Activated CD8-positive, alpha-beta memory T cell treated with anti-CD3 and anti-CD28 coated beads, Interleukin-2, amount 10 ng/mL, durations not matched to agents 7 days and 5 days (primary cell): Measurements from ENCODE around the gene EMX1. TPM values are rescaled to one million over a fixed set of nuclear protein-coding genes. Genes with fewer than 3 reads are reported as not detected.

Source experiments
- total RNA-seq, 2 experiments: library from RNA; stranded (reverse); gene quantifications; one replicate each; pipeline ENCODE4 v1.2.3, GENCODE V29; 2021

Gene EMX1
- total RNA-seq, 2 experiments from 2014 or later, result not detected

Other genes starting within 250 kb of the EMX1 start
- gene EXOC6B, start 91.5 kb upstream of the EMX1 start, total RNA-seq, result 10 to 100 TPM; 14.1 to 22.8 TPM
- 1 to 10 TPM; 1.3 to 3.1 TPM for gene SPR, start 30.1 kb upstream of the EMX1 start, total RNA-seq
- gene SFXN5, start 154.2 kb downstream of the EMX1 start, total RNA-seq, result 10 to 100 TPM; 12.4 to 20.0 TPM
- gene RAB11FIP5, start 195.4 kb downstream of the EMX1 start, total RNA-seq, result 1 to 10 TPM; 1.1 to 2.9 TPM